Activated CD4-positive, alpha-beta T cell treated with anti-CD3 and anti-CD28 coated beads, Interleukin-2, Interleukin-6, amounts not matched to agents 100 ng/mL and 50 ng/mL, durations not matched to agents 16 hours and 8 hours (primary cell): ENCODE data around the gene SF1.
A peak's percentile ranks its signal among the peaks of the same experiment; 100 is the strongest.

ENCODE experiments used
- DNase-seq: peaks from one replicate; pipeline ENCODE4 v3.0.0-alpha.2; 2020

Gene SF1

DNA sequence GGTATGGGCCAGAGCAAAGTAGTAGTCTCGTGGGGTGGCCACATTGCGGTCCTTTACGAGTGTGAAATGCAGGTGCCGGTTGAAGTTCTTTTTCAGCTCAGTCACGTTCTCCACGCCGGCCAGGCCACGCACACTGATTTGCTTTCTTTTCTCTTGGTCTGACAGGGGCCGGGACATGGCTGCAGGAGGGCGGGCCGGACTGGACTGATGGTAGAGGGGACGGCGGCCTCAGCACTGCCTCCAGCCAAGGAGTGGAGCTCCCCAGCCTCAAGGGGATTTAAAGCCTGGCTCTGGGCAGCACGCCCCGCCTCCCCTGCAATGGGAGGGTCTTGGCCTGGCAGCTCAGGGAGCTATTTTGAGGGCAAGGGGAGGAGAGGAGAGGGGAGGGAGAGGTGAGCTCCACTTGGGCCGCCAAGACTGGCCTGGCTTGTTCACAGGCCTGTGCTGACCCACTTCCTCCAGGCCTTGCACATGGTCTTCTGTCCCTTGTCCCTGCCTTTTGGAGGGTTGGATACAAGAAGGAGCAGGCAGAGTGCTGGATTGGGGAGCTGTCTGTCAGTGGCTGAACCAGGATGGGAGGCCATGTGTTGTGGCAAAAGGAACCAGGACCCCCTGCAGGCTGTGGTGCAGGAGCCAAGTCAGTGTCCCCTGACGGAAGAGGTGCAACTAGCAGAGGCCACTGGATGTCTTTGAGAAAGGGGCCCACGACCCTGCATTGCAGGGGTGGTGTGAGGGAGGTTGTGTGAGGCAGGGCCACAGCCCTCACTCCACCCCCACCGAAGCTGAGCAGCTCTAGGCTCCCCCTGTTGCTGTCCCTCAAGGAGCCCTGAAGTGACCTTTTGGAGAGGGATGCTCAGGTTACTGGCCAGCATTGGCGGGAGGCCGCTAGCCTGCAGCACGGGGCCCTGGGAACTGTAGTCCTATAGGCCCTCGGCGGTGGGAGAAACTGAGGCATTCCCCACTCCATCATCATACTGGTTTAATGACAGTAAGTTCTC, 18.3 kb downstream of the SF1 start, which contains the start of gene PYGM:
Gene PYGM, minus strand, starts transcription at position 253 of the 998 bp plus-strand sequence. Its CDS starts 76 bp downstream, at position 177.
- no peak for DNase-seq

DNA sequence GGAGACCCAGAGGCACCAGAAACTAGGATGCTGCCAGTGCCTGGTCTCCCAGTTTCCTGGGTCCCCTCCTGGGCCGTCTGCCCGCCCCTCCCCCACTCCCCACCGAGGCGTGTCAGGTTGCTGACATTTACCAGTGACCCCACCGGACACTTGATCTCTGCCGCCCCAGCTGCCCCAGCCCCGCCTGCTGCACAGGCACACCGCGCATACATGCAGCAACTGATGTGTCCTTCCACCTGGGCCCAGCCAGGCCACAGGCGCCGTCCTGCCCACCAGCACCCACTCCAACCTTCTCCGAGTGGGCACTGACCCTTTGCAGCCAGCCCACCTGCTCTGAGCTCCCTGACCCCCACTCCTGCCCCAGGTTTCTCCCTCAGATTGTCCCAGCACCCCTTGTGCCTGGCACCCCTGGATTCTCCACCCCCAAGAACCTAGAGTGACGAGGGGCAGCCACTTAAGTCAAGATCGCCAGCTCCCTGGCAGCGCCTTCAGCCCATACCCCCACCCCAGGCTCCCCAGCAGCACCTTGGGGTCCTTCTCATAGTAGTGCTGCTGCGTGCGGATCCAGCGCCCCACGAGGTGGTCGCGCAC, 19.1 kb downstream of the SF1 start:
- DNase-seq = no peak

DNA sequence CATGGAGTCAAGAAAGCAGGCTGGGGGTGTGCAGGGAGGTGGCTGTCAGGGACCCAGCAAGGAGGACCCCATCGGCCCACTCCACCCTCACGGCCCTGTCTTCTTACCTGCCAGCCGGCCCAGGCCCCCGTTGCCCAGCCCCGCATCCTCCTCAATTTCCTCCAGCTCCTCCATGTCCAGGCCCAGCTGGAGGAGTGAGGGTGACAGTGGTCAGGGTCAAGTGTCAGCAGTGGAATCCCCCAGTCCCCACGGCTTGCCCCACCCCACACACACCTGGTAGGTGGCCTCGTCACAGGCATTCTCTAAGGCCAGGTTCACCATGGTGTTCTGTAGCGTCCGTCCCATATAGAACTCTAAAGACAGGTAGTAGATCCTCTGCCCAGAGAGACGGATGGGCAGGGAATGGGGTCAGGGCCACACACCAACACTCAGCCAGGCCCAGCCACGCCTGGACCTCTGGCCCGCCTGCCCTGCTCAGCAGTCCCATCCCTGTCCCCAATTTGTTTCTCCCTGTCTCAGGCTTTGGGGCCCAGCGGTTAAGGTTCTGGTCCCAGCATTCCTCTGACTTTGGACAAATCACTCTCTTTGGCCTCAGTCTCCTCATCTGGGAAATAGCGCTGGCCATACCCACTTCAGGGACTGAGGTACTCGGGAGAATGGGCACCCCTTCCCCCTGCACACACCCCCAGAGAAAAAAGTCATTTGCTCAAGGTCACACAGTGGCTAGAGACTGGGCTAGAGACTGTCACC, 19.8 kb downstream of the SF1 start:
- DNase-seq = no peak

DNA sequence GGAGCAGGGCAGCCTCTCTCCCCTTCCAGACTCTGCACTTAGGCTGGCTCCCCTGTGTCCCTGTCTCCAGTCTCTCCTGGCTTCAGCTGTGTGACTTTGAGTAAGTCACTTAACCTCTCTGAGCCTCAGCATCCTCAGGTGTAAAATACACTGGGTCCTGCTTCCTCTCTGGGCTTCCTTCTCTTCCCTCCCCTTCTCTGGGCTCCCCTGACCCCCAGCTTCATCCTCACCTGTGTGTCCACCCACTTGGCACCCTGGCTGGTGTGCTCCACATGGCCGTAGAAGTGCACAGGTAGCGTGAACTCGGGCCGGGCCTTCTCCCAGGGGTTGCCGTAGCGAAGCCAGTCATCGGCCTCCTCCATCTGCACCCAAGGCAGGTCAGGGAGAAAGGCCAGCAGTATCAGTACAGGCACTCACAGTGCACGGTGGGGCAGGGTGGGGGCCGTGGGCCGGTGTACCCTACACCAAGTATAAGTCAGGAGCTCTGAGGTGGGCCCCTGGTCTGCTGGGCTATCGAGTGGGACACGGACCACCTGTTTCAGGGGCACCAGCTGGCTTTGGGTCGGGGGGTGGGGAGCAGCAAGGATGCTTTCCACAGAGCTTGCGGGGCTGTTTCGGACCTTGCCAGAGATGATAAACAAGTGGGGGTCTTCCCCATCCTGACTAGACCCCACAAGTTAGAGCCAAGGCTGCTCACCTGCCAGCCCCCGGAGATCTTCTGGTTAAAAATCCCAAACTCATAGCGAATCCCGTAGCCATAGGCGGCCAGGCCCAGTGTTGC, 20.6 kb downstream of the SF1 start:
- DNase-seq = no peak

DNA sequence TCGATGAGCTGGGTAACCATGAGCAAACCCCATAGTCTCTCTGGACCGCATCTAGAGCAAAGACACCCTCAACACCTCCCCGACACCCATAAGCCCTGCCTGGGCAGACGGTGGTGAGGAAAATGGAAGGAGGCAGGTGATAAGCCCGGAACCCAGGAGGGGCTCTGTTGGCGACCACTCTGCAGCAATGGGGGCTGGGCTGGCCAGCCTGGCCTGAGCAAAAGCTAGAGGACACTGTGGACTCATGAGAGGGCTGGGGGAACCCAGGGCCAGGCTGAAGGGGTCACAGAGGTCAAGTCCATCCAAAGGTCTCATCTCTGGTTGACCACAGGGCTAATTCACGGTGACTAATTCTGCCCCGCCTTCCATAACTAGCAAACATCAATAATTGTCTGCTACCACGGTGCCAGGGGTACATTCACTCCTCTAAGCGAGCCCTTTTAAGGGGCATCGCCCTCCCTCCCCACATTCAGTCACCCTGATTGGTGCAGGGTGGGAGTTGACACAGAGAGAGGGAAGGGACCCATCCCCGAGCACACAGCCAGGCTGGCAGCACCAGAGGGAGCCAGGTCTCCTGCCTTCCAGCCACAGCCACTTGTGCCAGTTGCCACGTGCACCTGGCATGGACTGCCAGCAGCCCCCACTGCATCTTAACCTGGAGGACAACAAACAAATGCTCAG, 22.5 kb downstream of the SF1 start:
- no peak for DNase-seq

DNA sequence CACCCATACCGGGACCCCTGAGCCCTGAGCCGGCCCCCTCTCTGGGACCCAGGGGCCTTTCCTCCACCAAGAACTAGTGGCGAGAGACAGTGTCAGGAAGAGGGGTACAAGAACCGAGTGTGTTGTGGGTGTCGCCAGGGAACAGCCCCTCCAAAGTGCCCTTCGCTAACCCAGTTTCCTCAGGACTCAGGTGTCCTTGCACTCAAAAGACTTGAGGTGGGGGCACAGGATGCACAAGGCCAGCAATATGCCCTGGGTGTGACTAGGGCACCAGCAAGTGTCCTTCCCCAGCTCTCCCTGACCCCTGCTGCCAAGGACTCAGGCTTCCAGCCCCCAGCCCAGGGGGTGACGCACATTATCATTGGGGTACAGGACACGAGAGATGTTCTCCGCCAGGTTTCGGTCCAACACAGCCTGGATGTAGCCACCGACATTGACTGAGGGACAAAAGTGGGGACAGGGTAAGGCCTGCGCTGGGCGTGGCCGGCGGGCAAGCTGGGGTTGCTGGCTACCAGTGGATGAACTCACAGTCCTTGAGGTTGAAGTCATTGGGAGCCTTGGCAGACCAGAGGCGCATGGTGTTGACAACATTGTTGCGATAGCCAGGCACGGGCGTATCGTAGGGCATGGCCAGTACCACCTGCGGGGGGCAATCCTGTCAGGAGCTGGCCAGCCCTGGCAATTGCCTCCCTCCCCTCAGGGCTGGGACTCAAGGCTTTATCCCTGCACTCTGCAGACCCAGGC, 23.3 kb downstream of the SF1 start:
- no peak for DNase-seq

DNA sequence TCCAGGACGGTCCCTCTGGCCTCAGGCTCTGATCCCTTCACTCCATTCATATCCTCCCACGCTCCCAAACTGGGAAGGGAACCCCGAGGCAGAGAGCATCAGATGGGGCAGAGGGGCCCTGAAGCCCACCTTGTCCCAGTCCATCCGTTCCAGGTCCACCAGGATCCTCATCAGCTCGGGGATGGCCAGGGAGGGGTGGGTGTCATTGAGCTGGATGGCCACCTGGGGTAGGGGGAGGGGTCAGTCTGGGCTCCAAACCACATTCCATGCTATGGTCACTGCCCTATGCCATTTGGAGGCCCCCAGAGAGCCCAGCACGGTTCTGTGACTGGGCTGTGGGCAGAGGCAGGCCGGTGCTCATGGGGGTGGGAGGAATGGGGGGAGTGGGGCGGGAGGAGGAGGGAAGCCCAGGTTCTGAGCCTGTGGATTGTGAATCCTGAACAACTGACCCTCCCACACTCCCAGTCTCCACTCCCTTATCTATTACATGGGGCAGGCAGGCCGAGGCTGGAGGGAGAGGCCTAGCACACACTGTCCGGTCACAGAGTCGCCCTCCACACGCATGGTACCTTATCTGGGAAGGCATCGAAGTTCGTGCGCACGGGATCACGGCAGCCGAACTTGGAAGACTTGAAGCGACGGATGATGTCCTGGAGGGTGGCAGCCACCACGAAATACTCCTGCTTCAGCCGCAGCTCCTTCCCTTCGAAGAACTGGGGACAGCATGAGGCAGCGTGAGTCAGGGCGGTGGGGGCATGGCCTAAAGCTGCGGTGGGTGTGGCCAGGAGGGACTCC, 24.0 kb downstream of the SF1 start:
- no peak for DNase-seq

DNA sequence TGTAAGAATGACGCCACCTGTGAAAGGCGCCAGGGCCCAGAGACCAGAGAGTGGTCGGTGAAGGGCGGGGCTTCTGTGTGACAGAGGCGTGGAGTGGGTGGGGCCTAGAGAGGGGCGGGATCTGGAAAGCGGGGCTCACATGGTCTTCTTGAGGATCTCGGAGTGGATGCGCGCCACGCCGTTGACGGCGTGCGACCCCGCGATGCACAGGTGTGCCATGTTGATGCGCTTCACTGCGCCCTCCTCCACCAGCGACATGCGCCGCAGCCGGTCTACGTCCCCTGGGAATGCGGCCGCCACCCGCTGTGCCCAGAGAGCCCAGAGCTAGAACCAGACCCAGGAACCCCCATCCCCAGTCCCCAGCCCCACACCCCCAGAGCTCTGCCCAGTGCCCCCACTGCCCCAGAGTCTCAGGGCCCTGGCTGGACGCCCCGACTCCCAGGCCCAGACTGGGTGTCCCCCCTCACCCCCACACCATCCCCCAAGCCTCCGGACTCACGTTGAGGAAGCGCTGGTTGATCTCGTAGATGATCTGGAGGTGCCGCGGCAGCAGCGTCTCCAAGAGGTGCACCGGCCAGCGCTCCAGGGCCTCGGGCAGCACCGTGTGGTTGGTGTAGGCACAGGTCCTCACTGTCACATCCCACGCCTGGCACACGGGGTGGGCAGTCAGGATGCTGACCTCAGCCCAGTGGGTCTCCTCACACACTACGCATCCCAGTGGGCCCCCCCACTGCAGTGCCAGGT, 24.8 kb downstream of the SF1 start:
- DNase-seq = no peak

DNA sequence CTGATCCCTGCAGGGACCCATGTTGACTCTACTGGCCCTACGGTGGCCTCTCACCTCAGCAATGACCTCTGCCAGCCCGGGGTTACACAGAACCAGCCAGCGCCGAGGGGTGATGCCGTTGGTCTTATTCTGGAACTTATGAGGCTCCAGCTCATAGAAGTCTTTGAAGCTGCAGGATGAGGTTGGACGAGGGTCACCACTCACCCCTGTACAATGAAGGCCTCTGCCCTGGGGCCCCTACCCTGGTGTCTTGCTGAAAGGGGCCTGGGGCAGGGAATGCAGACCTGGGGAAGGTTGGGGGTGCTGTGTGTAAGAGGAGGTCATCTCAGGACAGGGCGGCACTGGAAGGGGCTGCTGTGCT, 25.3 kb downstream of the SF1 start:
- no peak for DNase-seq

DNA sequence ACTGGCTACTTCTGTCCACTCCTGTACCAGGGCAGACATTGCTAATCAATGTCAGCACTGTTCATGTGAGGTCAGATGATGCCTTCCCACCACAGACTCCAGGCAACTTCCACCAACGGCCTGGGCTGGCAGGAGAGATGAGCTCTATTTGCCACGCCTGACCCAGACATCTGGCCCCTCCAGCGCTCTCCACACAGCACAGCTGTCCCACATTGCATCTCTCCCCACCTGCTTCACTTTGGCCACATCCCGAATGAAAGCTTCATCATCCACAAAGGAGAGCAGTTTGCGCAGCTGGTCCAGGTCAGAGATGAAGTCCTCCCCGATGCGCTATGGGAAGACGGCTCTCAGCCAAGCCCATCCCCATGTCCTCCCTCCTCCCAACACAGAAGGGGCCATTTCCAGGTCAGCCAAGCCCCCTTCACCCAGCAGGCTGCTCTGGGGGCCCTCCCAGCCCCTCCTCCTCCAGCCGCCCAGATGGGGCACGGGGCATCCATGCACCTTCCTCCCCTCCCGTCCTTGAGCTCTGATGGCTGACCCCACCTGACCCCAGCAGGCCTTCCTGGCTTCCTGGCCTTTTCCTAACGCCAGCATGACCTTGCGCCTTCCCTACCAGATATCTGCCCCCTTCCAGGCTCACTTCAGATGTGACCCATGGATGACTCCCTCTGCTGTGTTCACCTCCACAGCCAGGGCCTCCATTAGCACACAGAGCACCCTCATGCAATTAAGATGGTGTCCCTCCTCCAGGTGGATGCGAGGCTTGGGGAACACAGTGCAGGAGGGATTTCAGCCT, 26.0 kb downstream of the SF1 start:
- no peak for DNase-seq

DNA sequence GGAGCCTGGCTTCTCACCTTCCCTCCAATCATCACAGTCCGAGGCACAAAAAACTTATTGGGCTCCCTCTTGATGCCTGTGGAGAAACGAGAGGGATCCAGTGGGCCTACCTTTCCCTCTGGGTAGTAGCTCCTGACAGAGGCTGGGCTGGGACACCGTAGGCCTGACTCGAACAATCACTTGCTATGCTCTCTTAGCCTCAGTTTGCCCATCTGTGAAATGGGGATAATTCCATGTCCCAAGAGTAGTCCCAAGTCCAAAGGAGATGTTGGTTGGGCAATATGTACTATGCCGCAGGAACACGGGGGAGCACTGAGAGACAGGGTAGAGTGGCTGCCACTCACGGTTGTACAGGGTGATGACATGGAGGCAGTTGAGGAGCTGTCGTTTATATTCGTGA, 26.8 kb downstream of the SF1 start:
- no peak for DNase-seq

DNA sequence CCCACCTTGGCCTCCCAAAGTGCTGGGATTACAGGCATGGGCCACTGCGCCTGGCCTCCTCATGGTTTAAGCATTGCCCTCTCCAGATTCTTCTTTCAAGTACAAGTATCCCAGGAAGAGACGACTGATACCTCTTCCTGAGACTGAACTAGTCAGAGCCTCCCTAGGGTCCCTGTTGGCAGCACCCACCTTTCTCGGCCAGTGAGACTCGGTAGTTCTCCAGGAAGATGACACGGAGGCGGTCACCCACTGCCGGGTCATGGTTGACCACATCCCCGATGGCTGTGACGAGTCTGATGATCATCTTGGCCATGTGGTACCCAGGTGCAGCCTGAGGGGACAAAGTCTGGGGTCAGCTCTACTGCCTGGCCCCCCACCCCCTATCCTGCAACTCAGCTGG, 27.2 kb downstream of the SF1 start:
- no peak for DNase-seq

DNA sequence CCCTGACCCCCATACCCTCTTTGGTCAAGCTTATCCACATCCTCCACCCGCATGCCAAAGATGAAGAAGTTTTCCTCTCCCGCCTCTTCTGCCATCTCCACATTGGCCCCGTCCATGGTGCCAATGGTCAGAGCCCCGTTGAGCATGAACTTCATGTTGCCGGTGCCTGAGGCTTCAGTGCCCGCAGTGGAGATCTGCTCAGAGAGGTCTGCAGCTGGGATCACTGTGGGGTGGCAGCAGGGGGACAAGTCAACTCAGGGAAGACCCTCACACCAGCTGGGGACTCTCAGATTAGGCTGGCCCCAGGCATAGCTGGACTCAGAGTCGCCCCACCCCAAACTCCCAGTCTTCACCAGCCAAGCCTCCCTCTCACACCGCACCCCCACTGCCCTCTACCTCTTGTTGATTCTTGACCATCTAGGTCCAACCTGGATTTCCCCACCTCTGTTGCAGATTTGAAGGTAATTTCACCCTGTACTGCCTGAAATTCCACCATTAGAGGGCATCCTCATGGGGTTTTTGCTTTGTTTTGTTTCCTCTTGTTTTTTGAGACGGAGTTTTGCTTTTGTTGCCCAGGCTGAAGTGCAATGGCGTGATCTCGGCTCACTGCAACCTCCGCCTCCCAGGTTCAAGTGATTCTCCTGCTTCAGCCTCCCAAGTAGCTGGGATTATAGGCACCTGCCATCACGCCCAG, 27.8 kb downstream of the SF1 start:
- no peak for DNase-seq

DNA sequence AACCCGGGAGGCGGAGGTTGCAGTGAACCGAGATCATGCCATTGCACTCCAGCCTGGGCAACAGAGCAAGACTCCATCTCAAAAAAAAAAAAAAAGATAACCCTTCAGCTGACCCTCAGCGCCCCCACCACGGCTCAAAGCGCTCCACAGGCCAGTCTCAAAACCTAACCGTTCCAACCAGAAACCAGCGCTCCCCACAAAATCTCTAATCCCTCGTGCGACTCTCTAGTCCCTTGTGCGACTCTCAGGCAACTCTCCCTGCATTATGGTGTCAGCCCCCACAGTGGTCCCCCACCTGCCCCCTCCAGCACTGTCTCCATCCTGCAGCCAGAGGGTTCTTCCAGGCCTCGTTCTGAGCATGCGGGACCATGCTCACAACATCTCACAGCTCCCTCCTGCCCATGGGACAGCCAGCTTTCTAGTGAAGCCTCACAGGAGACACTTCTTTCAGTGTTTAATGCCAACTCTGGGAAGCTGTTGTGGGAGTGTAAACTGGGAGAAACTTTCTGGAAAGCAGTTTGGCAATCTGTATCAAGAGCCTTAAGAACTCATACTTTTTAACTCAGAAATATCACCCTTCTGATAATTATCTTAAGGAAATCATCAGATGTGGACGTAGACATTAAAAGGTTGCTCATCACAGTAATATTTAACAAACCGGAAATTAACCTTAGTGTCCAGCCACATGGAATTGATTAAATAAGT, 30.2 kb downstream of the SF1 start:
- no peak for DNase-seq

DNA sequence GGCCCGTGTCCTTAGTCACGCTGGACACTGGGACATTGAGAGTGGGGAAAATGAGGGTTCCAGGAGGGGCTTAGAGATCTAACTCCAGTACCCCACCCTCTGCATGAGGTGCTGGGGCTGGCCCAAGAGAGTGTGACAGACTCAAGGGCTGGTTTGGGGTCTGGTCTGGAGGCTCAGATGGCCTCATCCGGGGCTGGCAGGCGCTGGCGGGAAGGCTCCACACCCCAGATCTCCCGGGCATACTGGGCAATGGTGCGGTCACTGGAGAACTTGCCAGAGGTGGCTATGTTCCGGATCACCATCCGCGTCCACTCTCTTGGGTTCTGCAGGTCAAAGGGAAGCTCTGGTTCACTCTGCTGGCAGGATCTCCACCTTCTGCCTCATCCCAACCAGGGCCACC, 31.9 kb downstream of the SF1 start:
- no peak for DNase-seq

DNA sequence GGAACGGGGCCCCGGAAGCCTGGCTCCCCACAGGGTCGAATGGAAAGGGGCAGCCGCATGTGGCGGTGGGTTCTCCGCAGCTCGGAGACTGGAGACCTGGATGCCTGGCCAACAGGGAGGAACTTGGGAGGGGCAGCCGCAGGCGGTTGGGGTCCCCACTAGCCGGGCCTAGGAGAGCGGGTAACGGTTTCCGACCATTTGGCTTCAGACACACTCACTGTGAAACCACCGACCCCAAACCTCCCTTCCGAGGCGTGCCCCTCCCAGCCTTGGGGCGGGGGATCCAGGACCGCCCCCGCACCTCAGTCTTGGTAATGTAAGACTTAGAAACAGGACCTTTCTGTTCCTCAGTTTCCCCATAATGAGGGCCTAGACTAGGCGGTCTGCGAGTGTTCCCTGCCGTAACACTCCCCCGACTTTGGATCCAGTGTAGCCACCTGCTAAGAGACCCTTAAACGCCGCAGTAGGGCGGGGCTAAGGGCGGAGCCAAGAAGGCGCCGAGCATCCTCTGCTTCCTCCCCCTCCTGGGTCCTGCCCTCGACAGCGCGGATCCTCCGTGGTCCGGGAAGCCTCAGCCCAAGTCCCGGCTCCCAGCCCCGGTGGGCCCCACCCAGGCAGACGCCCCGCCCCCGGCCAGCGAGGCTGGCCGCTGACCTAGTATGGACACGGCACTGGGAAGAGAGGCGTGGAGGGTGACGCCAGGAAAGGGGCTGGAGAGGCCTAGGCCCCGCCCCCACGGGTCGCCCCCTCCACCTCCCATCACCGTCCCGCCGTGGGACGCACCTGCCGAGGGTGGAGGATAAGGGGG, 32.6 kb downstream of the SF1 start:
- peak; percentile 81 for DNase-seq

DNA sequence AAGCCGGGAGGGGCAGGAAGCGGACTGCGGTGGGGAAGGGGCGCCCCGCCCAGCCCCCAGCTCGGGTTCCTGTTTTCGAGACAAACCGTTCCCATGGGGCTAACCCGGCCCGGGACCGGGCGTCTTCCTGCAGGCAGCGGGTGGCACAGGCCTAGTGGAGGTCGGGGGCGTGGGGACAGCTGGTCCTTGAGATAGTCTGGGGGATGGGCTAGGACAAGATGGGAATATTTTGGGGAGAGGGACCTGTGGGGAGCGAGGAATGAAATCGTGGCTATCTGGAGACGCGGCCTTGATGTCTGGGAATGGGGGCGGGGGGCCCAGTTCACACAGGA, 33.2 kb downstream of the SF1 start:
- DNase-seq = peak; percentile 82
